Measurements from ENCODE around the gene SLC5A12. TPM values are rescaled to one million over a fixed set of nuclear protein-coding genes. Genes with fewer than 3 reads are reported as not detected.

The SLC5A12 gene
- total and polyA plus RNA-seq, 12 donors = 0.05 TPM; not detected in 11

- no peak overlapping the region for H3K4me3 ChIP-seq
- H3K27ac ChIP-seq = no peak overlapping the region
- no peak for TF ChIP-seq CTCF (IDR thresholded peaks at IDR 0.05)
- H3K9me3 ChIP-seq = no peaks in the 10 kb centered on the region
- peaks cover 0 to 7% (median 0%) of the 10 kb centered on the region in 9 donors for H3K4me1 ChIP-seq
- H3K36me3 ChIP-seq = no peaks in the 10 kb centered on the region
- no peaks in the 10 kb centered on the region for H3K27me3 ChIP-seq
- intact Hi-C loops (cut with DNase I) = no loop called here
- 74 to 81% methylated on average over 1 of the region's 1 CpG for WGBS, 2 donors
- no peak for DNase-seq
- no peak for ATAC-seq
Observed at GRCh38 chr11:26706181-26706580, 15.7 kb downstream of the SLC5A12 start.

- 72 to 82% methylated on average over 1 of the region's 1 CpG for WGBS, 2 donors
- no peak for ATAC-seq
- intact Hi-C loops (cut with DNase I) = no loop called here
- DNase-seq = no peak
- Histone ChIP-seq H3K4me1 (peaks cover 0 to 6% (median 0%) of the 10 kb centered on the region in 9 donors), H3K36me3 (no peaks in the 10 kb centered on the region), H3K27me3 (no peaks in the 10 kb centered on the region), H3K9me3 (no peaks in the 10 kb centered on the region), H3K4me3 (no peak overlapping the region), H3K27ac (no peak overlapping the region)
- TF ChIP-seq CTCF (IDR thresholded peaks at IDR 0.05) = no peak
Observed at GRCh38 chr11:26704249-26704648, 17.6 kb downstream of the SLC5A12 start.

- Histone ChIP-seq H3K4me3 (no peak overlapping the region), H3K9me3 (no peaks in the 10 kb centered on the region), H3K4me1 (no peaks in the 10 kb centered on the region), H3K36me3 (no peaks in the 10 kb centered on the region), H3K27me3 (no peaks in the 10 kb centered on the region), H3K27ac (no peak overlapping the region)
- ATAC-seq = no peak
- no peak for DNase-seq
- intact Hi-C loops (cut with DNase I) = no loop called here
- WGBS, 2 donors = 66 to 72% methylated on average over 5 of the region's 5 CpGs
- TF ChIP-seq CTCF (IDR thresholded peaks at IDR 0.05) = no peak
Observed at GRCh38 chr11:26703411-26704191, 18.3 kb downstream of the SLC5A12 start.

DNA sequence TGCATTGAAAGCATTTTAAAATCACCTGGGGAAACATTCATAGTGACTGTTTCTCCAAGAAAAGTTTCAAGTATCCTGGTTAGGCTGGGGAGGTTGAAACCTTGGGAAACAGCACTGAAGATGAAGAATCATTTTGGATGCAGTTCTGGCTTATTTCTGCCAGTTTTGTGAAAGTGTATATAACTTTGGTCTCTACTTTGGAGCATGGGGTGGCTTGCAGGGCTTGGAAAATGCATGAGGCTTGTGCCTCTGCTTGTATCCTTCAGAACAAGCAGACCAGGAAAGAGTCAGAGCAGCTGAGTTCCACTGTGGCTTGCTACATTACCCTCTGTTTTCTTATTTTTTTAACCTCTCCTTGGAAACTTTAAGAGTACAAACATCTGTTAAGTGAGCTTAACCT, 19.5 kb downstream of the SLC5A12 start:
- TF ChIP-seq CTCF (IDR thresholded peaks at IDR 0.05) = no peak

More for the DNA sequence above, 19.5 kb downstream of the SLC5A12 start:
- ATAC-seq (no peak), DNase-seq (no peak)
- no peaks in the 10 kb centered on the region for H3K9me3 ChIP-seq
- intact Hi-C loops (cut with DNase I) = no loop called here
- H3K27me3 ChIP-seq = no peaks in the 10 kb centered on the region
- H3K4me1 ChIP-seq = no peaks in the 10 kb centered on the region
- H3K27ac ChIP-seq = no peak overlapping the region
- H3K4me3 ChIP-seq = no peak overlapping the region
- H3K36me3 ChIP-seq = no peaks in the 10 kb centered on the region
